Measurements from ENCODE around the gene MRAS. TPM values are rescaled to one million over a fixed set of nuclear protein-coding genes. Genes with fewer than 3 reads are reported as not detected.

MRAS gene
- total RNA-seq, 1 donor from 2014 or later = 17.2 TPM

GRCh38 chr3:138317687-138318086 lies 30.7 kb upstream of the MRAS start:
- TF ChIP-seq, protein P1, sequence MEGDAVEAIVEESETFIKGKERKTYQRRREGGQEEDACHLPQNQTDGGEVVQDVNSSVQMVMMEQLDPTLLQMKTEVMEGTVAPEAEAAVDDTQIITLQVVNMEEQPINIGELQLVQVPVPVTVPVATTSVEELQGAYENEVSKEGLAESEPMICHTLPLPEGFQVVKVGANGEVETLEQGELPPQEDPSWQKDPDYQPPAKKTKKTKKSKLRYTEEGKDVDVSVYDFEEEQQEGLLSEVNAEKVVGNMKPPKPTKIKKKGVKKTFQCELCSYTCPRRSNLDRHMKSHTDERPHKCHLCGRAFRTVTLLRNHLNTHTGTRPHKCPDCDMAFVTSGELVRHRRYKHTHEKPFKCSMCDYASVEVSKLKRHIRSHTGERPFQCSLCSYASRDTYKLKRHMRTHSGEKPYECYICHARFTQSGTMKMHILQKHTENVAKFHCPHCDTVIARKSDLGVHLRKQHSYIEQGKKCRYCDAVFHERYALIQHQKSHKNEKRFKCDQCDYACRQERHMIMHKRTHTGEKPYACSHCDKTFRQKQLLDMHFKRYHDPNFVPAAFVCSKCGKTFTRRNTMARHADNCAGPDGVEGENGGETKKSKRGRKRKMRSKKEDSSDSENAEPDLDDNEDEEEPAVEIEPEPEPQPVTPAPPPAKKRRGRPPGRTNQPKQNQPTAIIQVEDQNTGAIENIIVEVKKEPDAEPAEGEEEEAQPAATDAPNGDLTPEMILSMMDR (conservative IDR thresholded peaks at IDR 0.05; ENCODE audit: low read depth, low read length) = no peak
- DNase-seq (ENCODE audit: low read depth) = no peak
- H3K4me3 ChIP-seq (ENCODE audit: low read depth, low read length) = no peak overlapping the region

DNA sequence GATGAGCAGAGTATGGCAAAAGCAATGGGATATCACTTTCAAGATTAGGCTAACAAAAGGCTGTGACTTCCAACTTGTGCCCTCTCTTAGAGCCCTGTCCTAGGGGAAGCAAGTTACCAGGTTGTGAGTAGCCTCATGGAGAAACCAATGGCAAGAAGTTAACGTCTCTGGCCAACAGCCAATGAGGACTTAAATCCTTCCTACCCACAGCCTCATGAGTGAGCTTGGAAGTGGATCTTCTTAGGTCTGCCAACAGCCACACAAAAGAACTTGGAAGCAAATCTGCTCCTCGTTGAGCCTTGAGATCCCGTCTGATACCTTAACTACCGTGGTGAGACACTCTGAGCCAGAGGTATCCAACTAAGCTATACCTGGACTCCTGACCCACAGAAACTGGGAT lies 24.4 kb upstream of the MRAS start:
- TF ChIP-seq, protein P1 (conservative IDR thresholded peaks at IDR 0.05; ENCODE audit: low read depth, low read length) = no peak

DNA sequence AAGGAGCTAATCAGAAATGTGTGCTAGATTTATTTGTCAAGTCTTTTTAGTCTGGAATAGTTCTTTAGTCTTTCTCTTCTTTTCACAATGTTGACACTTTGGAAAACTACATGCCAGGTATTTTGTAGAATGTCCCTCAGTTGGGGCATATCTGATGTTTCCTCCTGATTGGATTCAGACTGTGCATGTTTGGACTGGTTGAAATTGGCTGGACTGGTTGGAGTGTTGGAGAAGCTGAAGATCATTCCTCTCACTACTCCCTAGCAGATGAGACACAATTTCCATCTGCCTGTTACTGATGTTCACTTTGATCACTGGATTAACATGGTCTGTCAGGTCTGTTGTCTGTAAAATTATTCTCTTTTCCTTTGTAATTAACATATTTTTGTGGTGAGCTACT lies 22.4 kb upstream of the MRAS start:
- DNase-seq (ENCODE audit: low read depth) = no peak
- TF ChIP-seq, protein P1 (conservative IDR thresholded peaks at IDR 0.05; ENCODE audit: low read depth, low read length) = no peak
- no peak overlapping the region for H3K4me3 ChIP-seq (ENCODE audit: low read depth, low read length)

More for the DNA sequence above, 24.4 kb upstream of the MRAS start:
- no peak overlapping the region for H3K4me3 ChIP-seq (ENCODE audit: low read depth, low read length)
- DNase-seq (ENCODE audit: low read depth) = no peak

DNA sequence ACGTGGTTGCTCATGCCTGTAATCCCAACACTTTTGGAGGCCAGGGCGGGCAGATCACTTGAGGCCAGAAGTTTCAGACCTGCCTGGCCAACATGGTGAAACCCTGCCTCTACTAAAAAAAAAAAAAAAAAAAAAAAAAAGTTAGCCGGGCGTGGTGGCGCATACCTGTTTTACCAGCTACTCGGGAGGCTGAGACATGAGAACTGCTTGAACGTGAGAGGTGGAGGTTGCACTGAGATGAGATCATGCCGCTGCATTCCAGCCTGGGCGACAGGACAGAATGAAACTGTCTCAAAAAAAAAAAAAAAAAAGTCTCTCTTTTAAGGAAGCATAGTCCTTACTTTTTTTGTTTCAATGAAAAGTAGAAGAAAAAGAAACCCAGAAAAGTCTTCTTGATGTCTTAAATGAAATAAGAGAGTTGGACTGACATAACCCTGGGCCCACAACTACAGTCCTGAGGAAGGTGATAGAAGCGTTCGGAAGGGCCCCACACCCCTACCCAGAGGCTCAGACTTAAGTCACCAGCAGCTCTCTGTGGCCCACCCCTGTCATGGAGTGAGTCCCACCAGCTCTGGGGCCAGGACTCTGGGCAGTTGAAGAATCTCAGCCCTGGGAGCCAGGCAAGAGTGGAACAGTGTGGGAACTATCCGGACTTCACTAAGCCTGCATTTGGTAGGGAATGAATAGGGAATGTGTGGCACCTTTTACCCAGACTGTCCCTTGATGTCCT lies 21.3 kb upstream of the MRAS start:
- no peak overlapping the region for H3K4me3 ChIP-seq (ENCODE audit: low read depth, low read length)
- TF ChIP-seq, protein P1 (conservative IDR thresholded peaks at IDR 0.05; ENCODE audit: low read depth, low read length) = no peak
- no peak for DNase-seq (ENCODE audit: low read depth)

DNA sequence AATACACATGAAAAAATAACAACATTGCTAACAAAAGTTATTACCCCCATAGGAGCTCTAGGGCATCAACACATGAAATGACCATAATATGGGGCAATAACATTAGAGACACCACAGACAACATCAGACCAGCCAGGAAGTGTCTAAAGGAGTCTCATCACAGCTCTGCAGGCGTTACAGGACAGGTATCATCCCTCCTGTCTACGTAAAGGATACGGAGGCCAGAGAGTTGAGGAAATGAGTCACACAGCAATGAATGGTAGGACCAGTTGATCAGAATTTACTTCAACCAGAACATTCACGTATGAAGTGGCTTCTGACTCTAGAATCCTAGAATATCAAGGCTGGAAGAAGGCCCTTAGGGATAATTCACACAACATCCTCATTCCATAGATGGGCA lies 20.5 kb upstream of the MRAS start:
- DNase-seq (ENCODE audit: low read depth) = no peak
- TF ChIP-seq, protein P1 (conservative IDR thresholded peaks at IDR 0.05; ENCODE audit: low read depth, low read length) = no peak
- H3K4me3 ChIP-seq (ENCODE audit: low read depth, low read length) = no peak overlapping the region

DNA sequence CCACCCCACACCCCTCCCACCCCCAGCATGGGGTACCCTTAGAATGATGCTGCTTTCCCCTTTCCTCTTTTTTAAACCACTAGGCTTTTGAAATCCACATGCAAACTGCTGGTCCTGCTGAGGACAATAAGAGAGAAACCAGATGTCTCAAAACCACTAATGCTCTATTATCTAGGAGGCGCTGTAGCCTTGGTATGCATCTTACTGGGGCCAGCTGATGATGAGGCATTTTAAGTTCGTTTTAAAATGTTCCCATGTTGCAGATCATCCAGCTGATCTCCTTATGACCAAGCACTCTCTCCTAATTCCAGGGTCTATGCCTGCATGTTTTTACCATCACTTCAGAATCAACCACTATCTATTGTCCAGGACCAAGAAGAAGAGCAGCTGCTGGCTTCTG lies 20.0 kb upstream of the MRAS start:
- TF ChIP-seq, protein P1 (conservative IDR thresholded peaks at IDR 0.05; ENCODE audit: low read depth, low read length) = peak; percentile 39
- no peak for DNase-seq (ENCODE audit: low read depth)
- H3K4me3 ChIP-seq (ENCODE audit: low read depth, low read length) = no peak overlapping the region

Measured in epithelial cell of proximal tubule (primary cell).